Liver (tissue), 9 donors: ENCODE results near the gene PRMT3. TPM values are rescaled to one million over a fixed set of nuclear protein-coding genes. Genes with fewer than 3 reads are reported as not detected.

Experiments used
- DNase-seq: peaks from one replicate; pipeline ENCODE4 v3.0.0-alpha.2; 2017; ENCODE audit warnings: low spot score
- H3K27ac ChIP-seq, 2 donors: one replicate each; pipeline ENCODE4 v1.7.0; 2013; ENCODE audit warnings: inconsistent platforms in 2 of 2, low read length in 2 of 2, control low read depth in 1 of 2, low read depth in 1 of 2, mild to moderate bottlenecking in 1 of 2
- H3K27me3 ChIP-seq, 4 donors: one replicate each; pipeline versions ENCODE4 v1.6.1 to v1.7.0; 2013; ENCODE audit warnings: low read length in 3 of 4, inconsistent platforms in 1 of 4, mild to moderate bottlenecking in 1 of 4, moderate library complexity in 1 of 4; ENCODE audit not compliant: control insufficient read depth in 4 of 4, insufficient read depth in 4 of 4
- H3K36me3 ChIP-seq, 4 donors: one replicate each; pipeline versions ENCODE4 v1.6.1 to v1.7.0; 2013; ENCODE audit warnings: low read length in 3 of 4, mild to moderate bottlenecking in 3 of 4, low read depth in 1 of 4, moderate library complexity in 1 of 4; ENCODE audit not compliant: control insufficient read depth in 4 of 4, insufficient read depth in 3 of 4
- H3K4me1 ChIP-seq, 4 donors: one replicate each; pipeline versions ENCODE4 v1.6.1 to v1.7.0; 2013; ENCODE audit warnings: low read length in 3 of 4, mild to moderate bottlenecking in 3 of 4, moderate library complexity in 1 of 4; ENCODE audit not compliant: control insufficient read depth in 4 of 4, insufficient read depth in 4 of 4
- H3K4me3 ChIP-seq, 3 donors: one replicate each; pipeline versions ENCODE4 v1.6.1 to v1.7.0; 2013; ENCODE audit warnings: low read length in 3 of 3, control low read depth in 1 of 3, low read depth in 1 of 3, mild to moderate bottlenecking in 1 of 3
- H3K9ac ChIP-seq, 2 donors: one replicate each; pipeline ENCODE4 v1.7.0; 2013; ENCODE audit warnings: low read length in 2 of 2, mild to moderate bottlenecking in 2 of 2, moderate library complexity in 2 of 2, control low read depth in 1 of 2, low read depth in 1 of 2
- H3K9me3 ChIP-seq, 4 donors: one replicate each; pipeline versions ENCODE4 v1.6.1 to v1.7.0; 2013; ENCODE audit warnings: low read length in 3 of 4; ENCODE audit not compliant: control insufficient read depth in 4 of 4
- ATF3 ChIP-seq: IDR thresholded peaks from 2 replicates; pipeline ENCODE4 v1.6.1; 2016; ENCODE audit warnings: antibody characterized with exemption
- EGR1 ChIP-seq, 2 donors: IDR thresholded peaks; 2 replicates each; pipeline ENCODE4 v1.6.1; 2016 to 2018; ENCODE audit warnings: antibody characterized with exemption in 2 of 2, low read depth in 2 of 2
- FOXA1 ChIP-seq: IDR thresholded peaks from 2 replicates; pipeline ENCODE4 v1.6.1; 2016; ENCODE audit warnings: antibody characterized with exemption
- FOXA2 ChIP-seq: IDR thresholded peaks from 2 replicates; pipeline ENCODE4 v1.6.1; 2016; ENCODE audit warnings: antibody characterized with exemption
- HNF4A ChIP-seq, 2 donors: conservative IDR thresholded peaks; 2 replicates each; pipeline ENCODE4 v1.6.1; 2016; ENCODE audit warnings: antibody characterized with exemption in 2 of 2, mild to moderate bottlenecking in 2 of 2
- RAD21 ChIP-seq, 2 donors: IDR thresholded peaks; 2 replicates each; pipeline ENCODE4 v1.6.1; 2016; ENCODE audit warnings: antibody characterized with exemption in 2 of 2, mild to moderate bottlenecking in 2 of 2
- RXRA ChIP-seq, 2 donors: IDR thresholded peaks; 2 replicates each; pipeline ENCODE4 v1.6.1; 2017 to 2018; ENCODE audit warnings: antibody characterized with exemption in 2 of 2, mild to moderate bottlenecking in 1 of 2
- SP1 ChIP-seq: IDR thresholded peaks from 2 replicates; pipeline ENCODE4 v1.6.1; 2018; ENCODE audit warnings: antibody characterized with exemption, mild to moderate bottlenecking
- ZBTB33 ChIP-seq: IDR thresholded peaks from 2 replicates; pipeline ENCODE4 v1.6.1; 2016; ENCODE audit warnings: antibody characterized with exemption
- WGBS: extraction: QIAGEN DNeasy Blood & Tissue Kit; methylation state at CpG from one replicate; pipeline ENCODE4 v1.1.7; 2013; 5-methylcytosine and 5-hydroxymethylcytosine counted together
- polyA plus RNA-seq, 2 donors: library from polyadenylated mRNA; stranded (reverse) in 1 of 2; unstranded in 1 of 2; fragments of 200-250 nt in 1 of 2; fragments of >200 nt in 1 of 2; fragmentation: Nextera tagmentation in 1 of 2; extraction: Ambion mirVana in 1 of 2; gene quantifications; one replicate each; pipeline versions ENCODE4 v1.2.1 to v1.2.3, GENCODE V29; 2013 to 2015
- total RNA-seq, 2 donors: library from RNA; depleted of rRNA; stranded (reverse); fragments of >200 nt; gene quantifications; one replicate each; pipeline ENCODE4 v1.2.3, GENCODE V29; 2014
- donor health status: healthy.
- donor health status: healthy.
- donor health status: healthy.
- donor health status: healthy.
- donor health status: healthy.

Gene PRMT3
- total and polyA plus RNA-seq, 4 donors = 3.5 to 15.8 (median 7.8) TPM

- no peak for DNase-seq
- H3K27me3 ChIP-seq = no peaks in the 10 kb centered on the region
- H3K4me3 ChIP-seq = no peak overlapping the region
- H3K9ac ChIP-seq = no peak overlapping the region
- H3K27ac ChIP-seq = no peak overlapping the region
- TF ChIP-seq EGR1 (IDR thresholded peaks at IDR 0.05; ENCODE audit: low read depth in 2 of 2) = no peak
- H3K9me3 ChIP-seq = no peaks in the 10 kb centered on the region
- no peaks in the 10 kb centered on the region for H3K4me1 ChIP-seq
- no peaks in the 10 kb centered on the region for H3K36me3 ChIP-seq
- WGBS = 93% methylated on average over 4 of the region's 4 CpGs
Observed at GRCh38 chr11:20457001-20457799, 69.7 kb downstream of the PRMT3 start.

- H3K27ac ChIP-seq = no peak overlapping the region
- H3K9ac ChIP-seq = no peak overlapping the region
- TF ChIP-seq RAD21 (IDR thresholded peaks at IDR 0.05) (no peak), FOXA2 (no peak), FOXA1 (no peak), ATF3 (no peak), HNF4A (conservative IDR thresholded peaks at IDR 0.05) (no peak), RXRA (IDR thresholded peaks at IDR 0.05) (no peak)
- H3K4me3 ChIP-seq = no peak overlapping the region
- no peak for DNase-seq
- H3K27me3 ChIP-seq = no peaks in the 10 kb centered on the region
- no peaks in the 10 kb centered on the region for H3K4me1 ChIP-seq
- WGBS = 90% methylated on average over 3 of the region's 3 CpGs
- no peaks in the 10 kb centered on the region for H3K9me3 ChIP-seq
- no peaks in the 10 kb centered on the region for H3K36me3 ChIP-seq
Observed at GRCh38 chr11:20457934-20458680, 70.6 kb downstream of the PRMT3 start.

GRCh38 chr11:20458905-20459632 lies 71.6 kb downstream of the PRMT3 start:
- no peaks in the 10 kb centered on the region for H3K36me3 ChIP-seq
- H3K9ac ChIP-seq = no peak overlapping the region
- H3K27me3 ChIP-seq = no peaks in the 10 kb centered on the region
- 90% methylated on average over 1 of the region's 1 CpG for WGBS
- TF ChIP-seq SP1 = no peak
- TF ChIP-seq RAD21 (IDR thresholded peaks at IDR 0.05) = no peak
- no peak for TF ChIP-seq ZBTB33
- H3K27ac ChIP-seq = no peak overlapping the region
- no peaks in the 10 kb centered on the region for H3K9me3 ChIP-seq
- no peaks in the 10 kb centered on the region for H3K4me1 ChIP-seq
- DNase-seq = no peak
- H3K4me3 ChIP-seq = no peak overlapping the region
